ENCODE results near the gene ARPIN. TPM values are rescaled to one million over a fixed set of nuclear protein-coding genes. Genes with fewer than 3 reads are reported as not detected.

ARPIN gene
- total and polyA plus RNA-seq, 4 experiments from 2014 or later = 0.11 to 0.26 TPM; not detected in 2

DNA sequence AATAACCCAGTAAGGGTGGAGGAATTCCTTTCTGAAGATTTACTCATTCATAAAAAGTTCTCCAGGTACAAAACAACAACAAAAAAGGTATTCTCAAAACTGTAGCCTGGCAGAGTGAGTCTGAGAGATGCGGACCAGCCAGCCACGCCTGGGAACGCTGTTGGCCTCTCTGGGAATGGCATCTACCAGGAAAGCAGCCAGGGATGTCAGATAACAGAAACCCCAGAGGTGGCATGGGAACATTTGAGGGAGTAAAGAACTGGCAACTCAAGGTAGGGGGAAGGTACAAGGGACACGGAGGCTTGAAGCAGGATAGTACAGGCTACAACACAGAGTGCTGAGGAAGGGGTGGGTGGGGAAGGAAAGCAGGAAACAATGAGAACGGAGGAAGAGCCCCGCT lies 11.9 kb downstream of the ARPIN start:
- no peaks in the 10 kb centered on the region for H3K4me1 Mint-ChIP-seq
- Histone ChIP-seq H3K9me3 (ENCODE audit: control insufficient read depth in 1 of 2, low read length in 2 of 2) (no peaks in the 10 kb centered on the region), H3K27ac (ENCODE audit: low read depth, low read length) (no peak overlapping the region), H3K4me1 (ENCODE audit: insufficient read depth, low read length) (no peaks in the 10 kb centered on the region), H3K36me3 (ENCODE audit: insufficient read depth, low read length) (no peaks in the 10 kb centered on the region), H3K4me3 (ENCODE audit: low read length in 2 of 2) (no peak overlapping the region), H3K27me3 (ENCODE audit: insufficient read depth, low read length) (no peaks in the 10 kb centered on the region)
- intact Hi-C loops (cut with micrococcal nuclease) = no loop called here
- ChIA-PET POLR2A (ENCODE audit: partially characterized antibody) (interaction anchor here (0.6 kb wide), 1 partner anchor 170 kb away, joined by 3 read pairs; no protein-coding TSS in a partner anchor), CTCF (ENCODE audit: partially characterized antibody) (interaction anchor here (0.9 to 8.5 kb wide), 4 partner anchors 26 to 186 kb away, joined by 3 to 95 read pairs (median 4); no protein-coding TSS in a partner anchor)
- no peak for DNase-seq
- no peaks in the 10 kb centered on the region for H3K9me3 Mint-ChIP-seq
- H3K27me3 Mint-ChIP-seq = peaks cover 0 to 8% of the 10 kb centered on the region in 2 donors
- H3K36me3 Mint-ChIP-seq = no peaks in the 10 kb centered on the region
- no peak overlapping the region for H3K4me3 Mint-ChIP-seq
- peak overlapping the region in 1 of 7 donors; percentile 8 for H3K27ac Mint-ChIP-seq

- intact Hi-C loops (cut with micrococcal nuclease) = no loop called here
- Histone ChIP-seq H3K4me1 (ENCODE audit: insufficient read depth, low read length) (no peaks in the 10 kb centered on the region), H3K9me3 (ENCODE audit: control insufficient read depth in 1 of 2, low read length in 2 of 2) (no peaks in the 10 kb centered on the region), H3K27ac (ENCODE audit: low read depth, low read length) (no peak overlapping the region), H3K36me3 (ENCODE audit: insufficient read depth, low read length) (no peaks in the 10 kb centered on the region), H3K27me3 (ENCODE audit: insufficient read depth, low read length) (no peaks in the 10 kb centered on the region), H3K4me3 (ENCODE audit: low read length in 2 of 2) (no peak overlapping the region)
- Mint-ChIP-seq H3K9me3 (no peaks in the 10 kb centered on the region), H3K27me3 (peaks cover 0 to 2% of the 10 kb centered on the region in 2 donors), H3K36me3 (no peaks in the 10 kb centered on the region), H3K4me3 (no peak overlapping the region), H3K4me1 (no peaks in the 10 kb centered on the region), H3K27ac (peak overlapping the region in 1 of 7 donors; percentile 18)
- no peak for DNase-seq
- ChIA-PET POLR2A (ENCODE audit: partially characterized antibody) (no interaction called here), CTCF (ENCODE audit: partially characterized antibody) (interaction anchor here (0.8 to 8.5 kb wide), 6 partner anchors 12 to 187 kb away, joined by 3 to 95 read pairs (median 4); no protein-coding TSS in a partner anchor)
These were observed 12.7 kb downstream of the ARPIN start for GRCh38 chr15:89899951-89900567.

- H3K27ac Mint-ChIP-seq = peak overlapping the region in 1 of 7 donors; percentile 43
- Histone ChIP-seq H3K4me3 (ENCODE audit: low read length in 2 of 2) (no peak overlapping the region), H3K9me3 (ENCODE audit: control insufficient read depth in 1 of 2, low read length in 2 of 2) (no peaks in the 10 kb centered on the region), H3K27ac (ENCODE audit: low read depth, low read length) (no peak overlapping the region), H3K4me1 (ENCODE audit: insufficient read depth, low read length) (no peaks in the 10 kb centered on the region), H3K36me3 (ENCODE audit: insufficient read depth, low read length) (no peaks in the 10 kb centered on the region), H3K27me3 (ENCODE audit: insufficient read depth, low read length) (no peaks in the 10 kb centered on the region)
- no peaks in the 10 kb centered on the region for H3K9me3 Mint-ChIP-seq
- peaks cover under 1 to 3% (median 2%) of the 10 kb centered on the region in 4 donors for H3K4me1 Mint-ChIP-seq
- H3K36me3 Mint-ChIP-seq = peaks cover 0 to under 1% of the 10 kb centered on the region in 2 donors
- CTCF ChIA-PET (ENCODE audit: partially characterized antibody) = interaction anchor here (0.8 to 8.5 kb wide), 7 partner anchors 11 to 186 kb away, joined by 3 to 95 read pairs (median 9); no protein-coding TSS in a partner anchor
- intact Hi-C loops (cut with micrococcal nuclease) = no loop called here
- H3K27me3 Mint-ChIP-seq = peaks cover 0 to 2% of the 10 kb centered on the region in 2 donors
- POLR2A ChIA-PET (ENCODE audit: partially characterized antibody) = no interaction called here
- no peak overlapping the region for H3K4me3 Mint-ChIP-seq
- no peak for DNase-seq
These were observed 13.3 kb downstream of the ARPIN start for GRCh38 chr15:89899295-89899945.

GRCh38 chr15:89898614-89899294 lies 14.0 kb downstream of the ARPIN start:
- POLR2A ChIA-PET (ENCODE audit: partially characterized antibody) = no interaction called here

DNA sequence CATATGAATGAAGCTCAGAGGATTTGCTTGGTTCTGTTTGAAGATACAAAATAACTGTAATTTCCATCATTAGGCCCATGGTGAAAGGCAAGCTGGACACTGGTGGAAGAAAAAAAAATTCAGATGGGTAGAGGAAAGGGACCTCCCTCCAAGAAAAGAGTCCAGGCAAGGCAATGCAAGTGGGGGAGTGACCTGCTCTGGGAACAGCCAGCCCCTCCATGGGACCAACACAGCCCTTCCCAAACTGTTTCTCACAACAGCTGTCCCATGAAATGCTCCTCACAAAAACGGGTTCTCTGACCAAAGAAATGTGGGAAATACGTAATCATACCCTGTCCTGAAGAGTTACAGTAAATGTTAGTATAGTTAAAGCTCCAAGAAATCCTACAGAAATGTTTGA lies 14.6 kb downstream of the ARPIN start:
- H3K27ac Mint-ChIP-seq = peak overlapping the region in 2 of 7 donors; percentile 8 to 47
- Histone ChIP-seq H3K27ac (ENCODE audit: low read depth, low read length) (no peak overlapping the region), H3K27me3 (ENCODE audit: insufficient read depth, low read length) (no peaks in the 10 kb centered on the region), H3K9me3 (ENCODE audit: control insufficient read depth in 1 of 2, low read length in 2 of 2) (no peaks in the 10 kb centered on the region), H3K36me3 (ENCODE audit: insufficient read depth, low read length) (no peaks in the 10 kb centered on the region), H3K4me1 (ENCODE audit: insufficient read depth, low read length) (peaks cover 3% of the 10 kb centered on the region), H3K4me3 (ENCODE audit: low read length in 2 of 2) (no peak overlapping the region)
- ChIA-PET POLR2A (ENCODE audit: partially characterized antibody) (no interaction called here), CTCF (ENCODE audit: partially characterized antibody) (interaction anchor here (0.7 to 8.5 kb wide), 16 partner anchors 10 to 388 kb away, joined by 3 to 95 read pairs (median 5); no protein-coding TSS in a partner anchor)
- H3K36me3 Mint-ChIP-seq = peaks cover 0 to 11% of the 10 kb centered on the region in 2 donors
- H3K4me3 Mint-ChIP-seq = no peak overlapping the region
- peaks cover 1 to 14% (median 11%) of the 10 kb centered on the region in 4 donors for H3K4me1 Mint-ChIP-seq
- intact Hi-C loops (cut with micrococcal nuclease) = loop anchor here (1.0 kb wide), 2 partner anchors 173 to 189 kb away; no protein-coding TSS in a partner anchor
- DNase-seq = no peak
- H3K9me3 Mint-ChIP-seq = no peaks in the 10 kb centered on the region
- peaks cover 0 to 2% of the 10 kb centered on the region in 2 donors for H3K27me3 Mint-ChIP-seq

More at GRCh38 chr15:89898614-89899294, 14.0 kb downstream of the ARPIN start:
- H3K4me3 Mint-ChIP-seq = no peak overlapping the region
- H3K9me3 ChIP-seq (ENCODE audit: control insufficient read depth in 1 of 2, low read length in 2 of 2) = no peaks in the 10 kb centered on the region
- H3K27me3 Mint-ChIP-seq = peaks cover 0 to 2% of the 10 kb centered on the region in 2 donors
- H3K27me3 ChIP-seq (ENCODE audit: insufficient read depth, low read length) = no peaks in the 10 kb centered on the region
- intact Hi-C loops (cut with micrococcal nuclease) = loop anchor here (1.0 kb wide), 2 partner anchors 173 to 189 kb away; no protein-coding TSS in a partner anchor
- H3K4me1 ChIP-seq (ENCODE audit: insufficient read depth, low read length) = no peaks in the 10 kb centered on the region
- no peaks in the 10 kb centered on the region for H3K9me3 Mint-ChIP-seq
- H3K4me3 ChIP-seq (ENCODE audit: low read length in 2 of 2) = no peak overlapping the region
- no peaks in the 10 kb centered on the region for H3K36me3 ChIP-seq (ENCODE audit: insufficient read depth, low read length)
- CTCF ChIA-PET (ENCODE audit: partially characterized antibody) = interaction anchor here (0.7 to 8.5 kb wide), 17 partner anchors 10 to 387 kb away, joined by 3 to 95 read pairs (median 6); no protein-coding TSS in a partner anchor
- H3K27ac ChIP-seq (ENCODE audit: low read depth, low read length) = no peak overlapping the region
- peak overlapping the region in 2 of 7 donors; percentile 8 to 47 for H3K27ac Mint-ChIP-seq
- H3K4me1 Mint-ChIP-seq = peaks cover 1 to 8% (median 6%) of the 10 kb centered on the region in 4 donors
- DNase-seq = peak; percentile 42 to 61 (median 50)
- H3K36me3 Mint-ChIP-seq = peaks cover 0 to 6% of the 10 kb centered on the region in 2 donors

DNA sequence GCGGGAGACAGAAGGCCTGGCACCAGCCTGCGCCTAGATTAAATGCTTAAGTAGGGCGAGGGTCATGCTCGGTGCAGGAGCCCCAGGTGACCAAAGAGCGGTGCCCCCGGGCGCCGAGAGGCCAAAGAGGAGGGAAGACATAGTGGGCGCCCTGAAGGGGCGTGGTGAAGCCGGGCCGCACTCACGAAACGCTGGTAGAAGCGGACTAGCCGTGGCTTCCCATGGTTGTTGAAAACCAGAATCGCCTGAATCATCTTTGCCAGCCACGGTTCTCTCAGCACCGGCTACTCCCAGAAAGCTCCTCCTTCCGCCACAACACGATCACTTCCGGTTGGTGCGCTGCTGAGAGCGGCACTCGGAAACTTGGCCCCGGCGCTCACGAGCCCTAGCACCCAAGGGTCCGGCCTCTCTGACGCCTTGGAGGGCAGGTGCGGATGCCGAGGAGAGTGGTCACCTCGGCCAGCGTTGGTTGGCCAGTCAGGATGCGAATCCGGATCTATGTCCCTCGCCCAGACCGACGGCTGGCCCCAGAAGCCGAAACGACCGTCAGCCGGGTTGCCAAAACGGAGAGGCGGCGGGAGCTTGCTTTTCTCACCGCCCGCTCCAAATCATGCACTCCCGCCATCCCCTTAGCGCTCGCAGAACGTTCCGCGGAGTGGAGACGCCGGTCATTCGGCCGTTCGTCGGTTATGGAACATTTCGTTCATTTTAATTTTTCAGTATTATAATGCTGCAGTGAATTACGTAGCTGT lies 18.9 kb downstream of the ARPIN start, which contains the start of gene AP3S2:
AP3S2 (minus strand) TSS at position 299 of the 752 bp plus-strand sequence; CDS start at position 254, 45 bp downstream.
- peak within 1 kb of the TSS; percentile 65 to 70 for H3K4me3 ChIP-seq (ENCODE audit: low read length in 2 of 2)
- CTCF ChIA-PET (ENCODE audit: partially characterized antibody) = interaction anchor here (1.0 to 8.5 kb wide), 5 partner anchors 17 to 176 kb away, joined by 4 to 95 read pairs (median 7); no protein-coding TSS in a partner anchor
- no peaks in the 10 kb centered on the region for H3K27me3 ChIP-seq (ENCODE audit: insufficient read depth, low read length)
- Mint-ChIP-seq H3K4me3 (peak within 1 kb of the TSS; percentile 93 to 99 (median 98)), H3K9me3 (no peaks in the 10 kb centered on the region), H3K36me3 (peaks cover 5 to 21% of the 10 kb centered on the region in 2 donors), H3K27ac (peak within 1 kb of the TSS; percentile 95 to 98 (median 97)), H3K4me1 (peaks cover 20 to 46% (median 37%) of the 10 kb centered on the region in 4 donors), H3K27me3 (no peaks in the 10 kb centered on the region)
- intact Hi-C loops (cut with micrococcal nuclease) = loop anchor here (1.0 to 5.0 kb wide), 4 partner anchors 118 to 338 kb away; partner anchors contain the start of genes CIB1, GDPGP1, PEX11A and WDR93
- POLR2A ChIA-PET (ENCODE audit: partially characterized antibody) = interaction anchor here (0.6 to 2.6 kb wide), 30 partner anchors 11 to 1036 kb away, joined by 3 to 22 read pairs (median 4); partner anchors contain the start of genes ABHD2, ANPEP, IDH2 and NGRN
- peak; percentile 85 to 90 (median 86) for DNase-seq
- peaks cover 34% of the 10 kb centered on the region for H3K4me1 ChIP-seq (ENCODE audit: insufficient read depth, low read length)
- no peaks in the 10 kb centered on the region for H3K9me3 ChIP-seq (ENCODE audit: control insufficient read depth in 1 of 2, low read length in 2 of 2)
- H3K36me3 ChIP-seq (ENCODE audit: insufficient read depth, low read length) = peaks cover under 1% of the 10 kb centered on the region
- H3K27ac ChIP-seq (ENCODE audit: low read depth, low read length) = peak within 1 kb of the TSS; percentile 84

All from CD4-positive, alpha-beta memory T cell (primary cell).